Stimulated activated effector memory CD8-positive, alpha-beta T cell treated with anti-CD3 and anti-CD28 coated beads, Interleukin-12 subunit alpha, Interleukin-12 subunit beta, amount 100 ng/mL, for 72 hours (primary cell): Measurements from ENCODE around the gene TEX19.
"Not testable (repeated sequence)": the region's sequence is repeated elsewhere in the genome, so short reads cannot be mapped to it uniquely, and the experiment has no call there.

Experiments used
- ATAC-seq: fragments of 150-1000 bp; cut with Tn5 transposase; 2 replicates; pipeline ENCODE4 v1.10.0; 2021
- DNase-seq, 2 donors: peaks; one replicate each; pipeline ENCODE4 v3.0.0; 2021 to 2022; ENCODE audit warnings: low spot score in 2 of 2
- H3K27ac Mint-ChIP-seq: one replicate; pipeline ENCODE4 v1.8.0; 2022; ENCODE audit warnings: mild to moderate bottlenecking, mixed read lengths
- H3K36me3 Mint-ChIP-seq: one replicate; pipeline ENCODE4 v1.8.0; 2022; ENCODE audit warnings: mild to moderate bottlenecking, mixed read lengths
- H3K4me1 Mint-ChIP-seq: one replicate; pipeline ENCODE4 v1.8.0; 2022; ENCODE audit warnings: mixed read lengths
- H3K4me3 Mint-ChIP-seq: one replicate; pipeline ENCODE4 v1.8.0; 2022; ENCODE audit warnings: mild to moderate bottlenecking, mixed read lengths
- H3K9me3 Mint-ChIP-seq: one replicate; pipeline ENCODE4 v1.8.0; 2022; ENCODE audit warnings: mixed read lengths

TEX19 gene

GRCh38 chr17:82410014-82410716 lies 51.1 kb downstream of the TEX19 start:
- ATAC-seq (no peak), DNase-seq (no peak)
- H3K9me3 Mint-ChIP-seq, result no peaks in the 10 kb centered on the region
- peaks cover 17% of the 10 kb centered on the region for H3K4me1 Mint-ChIP-seq
- H3K36me3 Mint-ChIP-seq, result peaks cover 54% of the 10 kb centered on the region
- no peak overlapping the region for H3K27ac Mint-ChIP-seq
- no peak overlapping the region for H3K4me3 Mint-ChIP-seq

DNA sequence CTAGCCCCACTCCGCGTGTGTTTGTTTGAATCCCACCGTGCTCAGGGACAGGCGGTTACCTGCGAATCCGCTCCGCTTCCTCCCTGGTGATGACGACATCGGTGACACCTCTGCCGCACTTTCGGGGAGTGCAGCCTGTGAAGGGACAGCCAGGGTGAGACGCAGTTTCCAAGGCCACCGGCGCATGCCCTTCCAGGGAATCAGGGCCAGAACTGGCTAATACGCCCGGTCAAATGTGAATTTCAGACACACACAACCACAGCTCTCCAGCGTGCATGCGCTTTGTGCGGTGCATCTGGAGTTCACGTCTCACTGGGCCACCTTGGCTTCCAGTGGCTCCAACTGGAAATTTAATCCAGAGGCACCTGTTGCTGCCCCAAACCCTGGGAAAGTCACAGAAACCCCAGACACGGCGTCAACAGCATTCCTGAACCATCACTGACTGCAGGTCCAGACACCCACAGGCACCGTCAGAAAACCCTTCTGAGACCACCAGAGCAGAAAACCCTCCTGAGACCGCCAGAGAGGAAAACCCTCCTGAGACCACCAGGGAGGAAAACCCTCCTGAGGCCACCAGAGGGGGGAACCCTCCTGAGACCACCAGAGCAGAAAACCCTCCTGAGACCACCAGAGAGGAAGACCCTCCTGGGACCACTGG lies 52.5 kb downstream of the TEX19 start:
- no peak for DNase-seq
- Mint-ChIP-seq H3K27ac (no peak overlapping the region), H3K9me3 (no peaks in the 10 kb centered on the region), H3K4me1 (peaks cover 23% of the 10 kb centered on the region), H3K4me3 (no peak overlapping the region), H3K36me3 (peaks cover 46% of the 10 kb centered on the region)
- no peak for ATAC-seq

DNA sequence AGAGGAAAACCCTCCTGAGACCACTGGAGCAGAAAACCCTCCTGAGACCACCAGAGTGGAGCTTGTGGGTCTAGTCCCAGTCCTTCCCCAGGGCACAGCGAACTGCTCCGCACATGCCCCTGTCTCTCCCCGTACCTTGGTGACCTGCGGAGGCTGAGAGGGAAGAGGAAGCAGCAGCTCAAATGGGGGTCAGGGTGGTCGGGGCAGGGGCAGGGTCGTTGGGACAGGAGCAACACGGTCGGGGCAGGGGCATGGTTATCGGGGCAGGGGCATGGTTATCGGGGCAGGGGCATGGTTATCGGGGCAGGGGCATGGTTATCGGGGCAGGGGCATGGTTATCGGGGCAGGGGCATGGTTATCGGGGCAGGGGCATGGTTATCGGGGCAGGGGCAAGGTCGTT lies 53.0 kb downstream of the TEX19 start:
- ATAC-seq, H3K4me3 Mint-ChIP-seq, H3K9me3 Mint-ChIP-seq, H3K27ac Mint-ChIP-seq, DNase-seq: not testable (repeated sequence)
- Mint-ChIP-seq H3K36me3 (peaks cover 45% of the 10 kb centered on the region), H3K4me1 (peaks cover 23% of the 10 kb centered on the region)

- Mint-ChIP-seq H3K9me3 (no peaks in the 10 kb centered on the region), H3K27ac (no peak overlapping the region), H3K4me1 (peaks cover 16% of the 10 kb centered on the region), H3K4me3 (no peak overlapping the region), H3K36me3 (peaks cover 44% of the 10 kb centered on the region)
- DNase-seq, result no peak
- ATAC-seq, result no peak
Observed at GRCh38 chr17:82412535-82413520, 53.8 kb downstream of the TEX19 start.
